GM23248 (cell line): ENCODE measurements around the gene TTC23. TPM values are rescaled to one million over a fixed set of nuclear protein-coding genes. Genes with fewer than 3 reads are reported as not detected.

Experiments
- DNase-seq: peaks from one replicate; pipeline ENCODE4 v3.0.0-alpha.2; 2015
- H2AFZ ChIP-seq: fragments of 200-600 bp; sonication (generic); 2 replicates; pipeline ENCODE4 v1.6.1; 2016; ENCODE audit warnings: antibody characterized with exemption
- H3F3A ChIP-seq: fragments of 200-600 bp; sonication (generic); 2 replicates; pipeline ENCODE4 v1.6.1; 2016; ENCODE audit warnings: mild to moderate bottlenecking, antibody characterized with exemption, mixed run types; ENCODE audit not compliant: insufficient read depth
- H3K27ac ChIP-seq: fragments of 200-600 bp; sonication (generic); 2 replicates; pipeline ENCODE4 v1.5.1; 2016; ENCODE audit warnings: mild to moderate bottlenecking
- H3K27me3 ChIP-seq: fragments of 200-600 bp; sonication (generic); replicated peaks from 2 replicates; pipeline ENCODE4 v1.6.1; 2016; ENCODE audit warnings: mild to moderate bottlenecking; ENCODE audit not compliant: insufficient read depth
- H3K36me3 ChIP-seq: fragments of 200-600 bp; sonication (generic); 2 replicates; pipeline ENCODE4 v1.6.1; 2016; ENCODE audit warnings: low read depth, mild to moderate bottlenecking
- H3K4me1 ChIP-seq: fragments of 200-600 bp; sonication (generic); 2 replicates; pipeline ENCODE4 v1.6.1; 2016; ENCODE audit warnings: mild to moderate bottlenecking; ENCODE audit not compliant: insufficient read depth
- H3K4me2 ChIP-seq: fragments of 200-600 bp; sonication (generic); one replicate; pipeline ENCODE4 v1.6.1; 2016; ENCODE audit warnings: mild to moderate bottlenecking; ENCODE audit not compliant: unreplicated experiment
- H3K4me3 ChIP-seq: fragments of 200-600 bp; sonication (generic); 2 replicates; pipeline ENCODE4 v1.5.1; 2016; ENCODE audit warnings: mild to moderate bottlenecking
- H3K79me2 ChIP-seq: fragments of 200-600 bp; sonication (generic); 2 replicates; pipeline ENCODE4 v1.6.1; 2016; ENCODE audit warnings: mild to moderate bottlenecking; ENCODE audit not compliant: insufficient read depth
- H3K9ac ChIP-seq: fragments of 200-600 bp; sonication (generic); 2 replicates; pipeline ENCODE4 v1.6.1; 2016; ENCODE audit warnings: mild to moderate bottlenecking
- H3K9me2 ChIP-seq: fragments of 200-600 bp; sonication (generic); 2 replicates; pipeline ENCODE4 v1.6.1; 2016; ENCODE audit warnings: mixed run types, mild to moderate bottlenecking, moderate library complexity; ENCODE audit not compliant: insufficient read depth
- H3K9me3 ChIP-seq: fragments of 200-600 bp; sonication (generic); one replicate; pipeline ENCODE4 v1.6.1; 2017; ENCODE audit warnings: low read depth
- H4K20me1 ChIP-seq: fragments of 200-600 bp; sonication (generic); 2 replicates; pipeline ENCODE4 v1.6.0; 2016; ENCODE audit not compliant: insufficient read depth
- EZH2 ChIP-seq: fragments of 200-600 bp; sonication (generic); IDR thresholded peaks from 2 replicates; pipeline ENCODE4 v1.6.1; 2018; ENCODE audit warnings: antibody characterized with exemption, mild to moderate bottlenecking; ENCODE audit not compliant: insufficient read depth, poor library complexity, severe bottlenecking
- EZH2phosphoT487 ChIP-seq: fragments of 200-600 bp; sonication (generic); IDR thresholded peaks from 2 replicates; pipeline ENCODE4 v1.6.1; 2018; ENCODE audit warnings: antibody characterized with exemption, moderate library complexity, mild to moderate bottlenecking, low read depth; ENCODE audit not compliant: insufficient read depth
- WGBS, 2 experiments: methylation state at CpG; one replicate each; pipeline ENCODE4 v1.1.6; 2015 to 2017; ENCODE audit warnings: low lambda C conversion rate in 2 of 2, low coverage in 1 of 2; ENCODE audit errors: missing lambda C conversion rate in 2 of 2; 5-methylcytosine and 5-hydroxymethylcytosine counted together
- in situ Hi-C: fragments of 300-500 bp; cut with MboI; formaldehyde crosslinking; loops from 2 replicates; pipeline ENCODE4 v1.15.0; 2020
- polyA plus RNA-seq: library from polyadenylated mRNA; unstranded; fragments of >200 nt; fragmentation: Nextera tagmentation; extraction: Ambion mirVana; gene quantifications from 2 replicates; pipeline ENCODE4 v1.2.1, GENCODE V29; 2016
- total RNA-seq: library from RNA; depleted of rRNA; stranded (reverse); fragments of >200 nt; shearing (Covaris generic); gene quantifications from 2 replicates; pipeline ENCODE4 v1.2.3, GENCODE V29; 2014

The TTC23 gene
- total and polyA plus RNA-seq, 2 experiments from 2014 or later: 10.8 to 18.6 TPM

DNA sequence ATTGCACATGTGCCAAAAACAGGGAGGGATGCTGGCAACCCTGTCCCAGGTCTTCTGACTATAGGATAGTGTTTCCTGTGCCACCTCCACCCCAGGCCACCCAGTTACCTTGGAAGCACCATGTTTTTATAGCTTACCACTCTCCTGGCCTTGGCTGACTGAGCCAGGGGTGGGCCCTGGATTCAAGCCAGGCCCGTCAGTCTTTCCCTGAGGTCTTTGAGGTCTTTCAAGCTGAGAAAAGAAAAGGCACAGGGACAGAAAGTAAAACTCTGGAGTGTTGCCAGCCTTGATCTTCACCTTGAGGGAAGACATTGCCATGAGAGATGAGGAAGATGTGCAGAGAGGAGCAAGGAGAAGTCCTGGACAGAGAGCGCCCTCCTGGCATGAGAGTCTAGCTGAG lies 98.2 kb downstream of the TTC23 start:
- Histone ChIP-seq H3F3A (no peaks in the 10 kb centered on the region), H3K9me3 (no peaks in the 10 kb centered on the region), H3K4me2 (no peak overlapping the region), H3K9ac (no peak overlapping the region), H3K9me2 (no peaks in the 10 kb centered on the region), H3K27ac (no peak overlapping the region), H2AFZ (no peak overlapping the region), H3K79me2 (no peaks in the 10 kb centered on the region), H3K27me3 (no peaks in the 10 kb centered on the region), H3K4me3 (no peak overlapping the region), H3K36me3 (peaks cover 4% of the 10 kb centered on the region; the same call in 1 of the 2 replicates), H4K20me1 (no peaks in the 10 kb centered on the region), H3K4me1 (0 out of 2 replicates have a peak, but pooled peaks cover 3% of the 10 kb centered on the region)
- TF ChIP-seq EZH2phosphoT487: no peak
- no peak for TF ChIP-seq EZH2
- WGBS, 2 experiments: 54 to 65% methylated on average over 2 of the region's 2 CpGs
- in situ Hi-C loops: no loop called here
- no peak for DNase-seq

DNA sequence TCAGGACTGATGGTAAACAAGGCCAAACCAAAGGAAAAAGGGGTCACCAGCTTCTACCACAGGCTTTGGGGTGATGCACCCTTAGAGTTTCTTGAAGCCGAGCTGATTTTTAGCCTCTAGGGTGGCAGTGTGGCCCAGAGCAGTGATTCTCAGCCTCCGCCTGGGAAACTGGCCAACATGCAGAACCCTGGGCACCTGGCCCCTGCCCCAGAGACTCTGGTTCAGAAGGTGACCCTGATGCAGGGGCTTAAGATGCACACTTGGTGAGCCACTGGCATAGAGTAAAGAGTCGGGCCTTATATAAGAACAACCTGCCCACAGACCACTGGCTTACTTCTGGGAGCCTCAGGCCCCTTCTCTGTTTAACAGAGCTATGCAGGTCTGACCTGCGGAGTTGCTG lies 100.0 kb downstream of the TTC23 start:
- 84 to 93% methylated on average over 4 of the region's 4 CpGs for WGBS, 2 experiments
- Histone ChIP-seq H3K36me3 (no peaks in the 10 kb centered on the region), H3K9me2 (no peaks in the 10 kb centered on the region), H2AFZ (no peak overlapping the region), H3K9ac (no peak overlapping the region), H4K20me1 (no peaks in the 10 kb centered on the region), H3K27me3 (no peaks in the 10 kb centered on the region), H3K4me3 (no peak overlapping the region), H3F3A (0 out of 2 replicates have a peak, but pooled peaks cover 8% of the 10 kb centered on the region), H3K9me3 (no peaks in the 10 kb centered on the region), H3K4me2 (no peak overlapping the region), H3K4me1 (peaks cover 1% of the 10 kb centered on the region), H3K79me2 (no peaks in the 10 kb centered on the region), H3K27ac (no peak overlapping the region)
- in situ Hi-C loops: no loop called here
- no peak for TF ChIP-seq EZH2phosphoT487
- no peak for TF ChIP-seq EZH2
- no peak for DNase-seq

DNA sequence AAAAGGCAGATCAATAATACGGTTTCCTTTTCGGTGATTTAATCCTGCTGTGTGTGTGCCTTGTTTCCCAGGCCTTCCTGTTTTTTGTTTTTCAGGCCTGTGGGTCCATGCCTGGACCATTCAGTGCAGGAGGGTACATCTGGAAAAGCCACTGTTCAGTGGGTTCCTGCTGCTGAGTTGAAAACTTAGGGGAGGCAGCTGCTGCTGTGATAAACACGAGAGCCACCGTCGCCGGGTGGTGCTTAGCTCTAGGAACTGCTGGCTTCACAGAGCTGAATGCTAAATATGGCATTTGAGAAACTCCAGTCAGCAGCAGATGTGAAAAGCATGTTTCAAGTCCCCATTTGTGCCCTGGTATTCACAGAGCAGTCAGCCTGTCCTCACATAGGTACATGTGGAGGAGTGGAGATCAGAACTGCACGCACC lies 100.5 kb downstream of the TTC23 start:
- Histone ChIP-seq H3K27ac (no peak overlapping the region), H3K79me2 (no peaks in the 10 kb centered on the region), H3K4me2 (no peak overlapping the region), H3K27me3 (no peaks in the 10 kb centered on the region), H3K9ac (no peak overlapping the region), H3K4me1 (peaks cover 6% of the 10 kb centered on the region), H2AFZ (no peak overlapping the region), H3K4me3 (no peak overlapping the region), H3K36me3 (no peaks in the 10 kb centered on the region), H3F3A (peaks cover 13% of the 10 kb centered on the region; the same call in 1 of the 2 replicates), H3K9me3 (no peaks in the 10 kb centered on the region), H3K9me2 (no peaks in the 10 kb centered on the region), H4K20me1 (no peaks in the 10 kb centered on the region)
- in situ Hi-C loops: no loop called here
- no peak for TF ChIP-seq EZH2phosphoT487
- TF ChIP-seq EZH2: no peak
- no peak for DNase-seq
- 89 to 91% methylated on average over 7 of the region's 7 CpGs for WGBS, 2 experiments

DNA sequence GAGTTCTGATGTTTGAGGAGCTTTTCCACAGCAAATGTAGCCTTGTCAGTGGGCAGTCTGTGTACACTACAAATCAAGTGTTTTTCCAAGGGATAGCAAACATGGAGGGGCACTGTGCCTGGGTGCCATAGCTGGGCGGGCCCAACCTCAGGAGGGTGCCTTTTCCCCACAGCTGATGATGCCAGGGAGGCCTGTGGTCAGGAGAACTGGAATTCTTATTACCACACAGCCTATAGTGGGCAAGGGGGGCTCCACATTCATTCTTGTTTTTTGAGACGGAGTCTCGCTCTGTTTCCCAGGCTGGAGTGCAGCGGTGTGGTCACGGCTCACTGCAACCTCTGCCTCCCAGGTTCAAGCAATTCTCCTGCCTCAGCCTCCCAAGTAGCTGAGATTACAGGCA lies 102.7 kb downstream of the TTC23 start:
- Histone ChIP-seq H3K9me2 (no peaks in the 10 kb centered on the region), H3K9ac (no peak overlapping the region), H3F3A (peaks cover 14% of the 10 kb centered on the region; the same call in 1 of the 2 replicates), H3K4me1 (peaks cover 13% of the 10 kb centered on the region), H3K27me3 (no peaks in the 10 kb centered on the region), H4K20me1 (no peaks in the 10 kb centered on the region), H3K79me2 (no peaks in the 10 kb centered on the region), H3K4me2 (no peak overlapping the region), H3K27ac (no peak overlapping the region), H3K4me3 (no peak overlapping the region), H3K36me3 (no peaks in the 10 kb centered on the region), H3K9me3 (no peaks in the 10 kb centered on the region), H2AFZ (no peak overlapping the region)
- TF ChIP-seq EZH2phosphoT487 (no peak), EZH2 (no peak)
- in situ Hi-C loops: no loop called here
- no peak for DNase-seq
- 96% methylated on average over 5 of the region's 5 CpGs for WGBS, 2 experiments

DNA sequence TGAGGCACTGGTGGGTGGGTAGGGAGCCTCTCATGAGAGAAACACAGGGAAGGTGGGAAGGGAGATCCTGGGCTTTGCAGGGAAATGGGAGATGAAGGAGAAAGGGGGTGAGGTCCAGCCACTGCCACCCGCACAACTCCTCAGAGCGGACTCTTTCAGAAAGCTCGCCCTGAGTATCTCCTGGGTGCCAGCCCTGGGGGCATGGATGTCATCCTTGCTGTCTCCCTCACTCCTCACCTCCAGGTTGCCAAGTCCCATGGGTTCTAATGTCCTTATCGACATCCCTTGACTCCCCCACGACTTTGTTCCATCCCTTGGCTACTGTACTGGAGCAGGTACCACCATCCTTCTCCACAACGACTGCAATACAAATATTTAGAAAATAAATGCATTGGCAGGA lies 103.6 kb downstream of the TTC23 start:
- H3K9me3 ChIP-seq: no peaks in the 10 kb centered on the region
- H3F3A ChIP-seq: peaks cover 14% of the 10 kb centered on the region; the same call in 1 of the 2 replicates

More for the DNA sequence above, 103.6 kb downstream of the TTC23 start:
- Histone ChIP-seq H4K20me1 (no peaks in the 10 kb centered on the region), H3K4me2 (no peak overlapping the region), H3K27me3 (no peaks in the 10 kb centered on the region), H3K4me3 (no peak overlapping the region), H3K79me2 (no peaks in the 10 kb centered on the region), H2AFZ (no peak overlapping the region), H3K27ac (no peak overlapping the region), H3K36me3 (no peaks in the 10 kb centered on the region), H3K4me1 (peaks cover 13% of the 10 kb centered on the region), H3K9me2 (no peaks in the 10 kb centered on the region), H3K9ac (no peak overlapping the region)
- DNase-seq: no peak
- TF ChIP-seq EZH2: no peak
- no peak for TF ChIP-seq EZH2phosphoT487
- 96 to 99% methylated on average over 6 of the region's 6 CpGs for WGBS, 2 experiments
- in situ Hi-C loops: no loop called here
